ENCODE data around the gene GAS2L1.

DNA sequence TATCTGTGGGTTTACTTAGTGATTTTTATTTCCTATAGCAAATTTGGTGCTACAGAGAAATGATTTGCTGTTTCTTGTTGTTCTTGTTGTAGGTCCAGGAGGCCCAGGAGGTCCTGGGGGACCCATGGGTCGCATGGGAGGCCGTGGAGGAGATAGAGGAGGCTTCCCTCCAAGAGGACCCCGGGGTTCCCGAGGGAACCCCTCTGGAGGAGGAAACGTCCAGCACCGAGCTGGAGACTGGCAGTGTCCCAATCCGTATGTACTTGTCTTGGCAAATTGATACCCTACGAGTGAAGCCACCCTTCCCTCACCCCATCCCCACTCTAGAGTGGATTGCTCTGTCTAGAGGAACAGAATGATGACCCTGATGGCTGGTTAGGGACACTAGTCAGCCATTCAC is 7.8 kb upstream of the GAS2L1 start:
- TF ChIP-seq POLR2A (IDR thresholded peaks at IDR 0.05; ENCODE audit: low read depth, low read length) (no peak), MYC (IDR thresholded peaks at IDR 0.05; ENCODE audit: low read depth, low read length) (no peak)
- TF ChIP-seq, protein P1, sequence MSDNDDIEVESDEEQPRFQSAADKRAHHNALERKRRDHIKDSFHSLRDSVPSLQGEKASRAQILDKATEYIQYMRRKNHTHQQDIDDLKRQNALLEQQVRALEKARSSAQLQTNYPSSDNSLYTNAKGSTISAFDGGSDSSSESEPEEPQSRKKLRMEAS (IDR thresholded peaks at IDR 0.05; ENCODE audit: insufficient read depth, insufficient read length) = no peak
